Natural killer cell (primary cell): ENCODE measurements around the gene PLCXD3. TPM values are rescaled to one million over a fixed set of nuclear protein-coding genes. Genes with fewer than 3 reads are reported as not detected.

Source experiments
- ATAC-seq, 3 donors: fragments of 150-1000 bp in 2 of 3; fragments of 200-7000 bp in 1 of 3; cut with Tn5 transposase; 1 replicate in 1 of 3; 2 replicates in 2 of 3; pipeline ENCODE4 v1.10.0; 2021; ENCODE audit warnings: mild to moderate bottlenecking in 2 of 3, moderate library complexity in 2 of 3
- DNase-seq, 2 donors: peaks; one replicate each; pipeline versions ENCODE4 v3.0.0 to v3.0.0-alpha.2; 2013 to 2021; ENCODE audit warnings: mixed read lengths in 1 of 2
- H3K27ac ChIP-seq: one replicate; pipeline ENCODE4 v1.5.1; 2013; ENCODE audit warnings: mild to moderate bottlenecking, low read length
- H3K27me3 ChIP-seq: one replicate; pipeline ENCODE4 v1.6.1; 2013; ENCODE audit warnings: low read length; ENCODE audit not compliant: control insufficient read depth, insufficient read depth
- H3K36me3 ChIP-seq: one replicate; pipeline ENCODE4 v1.6.1; 2013; ENCODE audit warnings: low read length; ENCODE audit not compliant: control insufficient read depth, insufficient read depth
- H3K4me1 ChIP-seq: one replicate; pipeline ENCODE4 v1.6.1; 2013; ENCODE audit warnings: low read length; ENCODE audit not compliant: control insufficient read depth, insufficient read depth
- H3K4me3 ChIP-seq: one replicate; pipeline ENCODE4 v1.5.1; 2013; ENCODE audit warnings: low read length
- H3K9me3 ChIP-seq: one replicate; pipeline ENCODE4 v1.6.1; 2013; ENCODE audit warnings: low read length; ENCODE audit not compliant: control insufficient read depth, insufficient read depth
- H3K27ac Mint-ChIP-seq, 2 donors: one replicate each; pipeline ENCODE4 v1.8.0; 2022; ENCODE audit warnings: mild to moderate bottlenecking in 2 of 2, mixed read lengths in 2 of 2, moderate library complexity in 1 of 2
- H3K27me3 Mint-ChIP-seq, 2 donors: one replicate each; pipeline ENCODE4 v1.8.0; 2022; ENCODE audit warnings: low read depth in 2 of 2, mixed read lengths in 2 of 2
- H3K36me3 Mint-ChIP-seq: one replicate; pipeline ENCODE4 v1.8.0; 2022; ENCODE audit warnings: mixed read lengths
- H3K4me1 Mint-ChIP-seq, 2 donors: one replicate each; pipeline ENCODE4 v1.8.0; 2022; ENCODE audit warnings: mixed read lengths in 2 of 2
- H3K4me3 Mint-ChIP-seq: one replicate; pipeline ENCODE4 v1.8.0; 2022; ENCODE audit warnings: mild to moderate bottlenecking, moderate library complexity, mixed read lengths
- H3K9me3 Mint-ChIP-seq, 2 donors: one replicate each; pipeline ENCODE4 v1.8.0; 2022; ENCODE audit warnings: mixed read lengths in 2 of 2
- WGBS: methylation state at CpG from one replicate; pipeline ENCODE4 v1.1.7; 2013; ENCODE audit warnings: missing lambda C conversion rate; ENCODE audit not compliant: insufficient coverage; 5-methylcytosine and 5-hydroxymethylcytosine counted together
- intact Hi-C: fragments of 100-400 bp; cut with micrococcal nuclease; formaldehyde crosslinking; loops from one replicate; pipeline ENCODE4 v1.14.2; 2022
- total RNA-seq, 4 donors: library from RNA; stranded (reverse); fragments of 120-200 nt in 1 of 4; gene quantifications; one replicate each; pipeline versions ENCODE4 v1.2.3 to v1.2.4, GENCODE V29; 2013 to 2022
- TF ChIP-seq, protein P1 (sequence below): fragments of 200-600 bp; IDR thresholded peaks from one replicate; pipeline ENCODE4 v1.8.0; 2022; ENCODE audit warnings: antibody characterized with exemption

The PLCXD3 gene
- total RNA-seq, 3 donors from 2014 or later (not counting 1 experiment from before 2014, with no cell fraction given) = not detected

DNA sequence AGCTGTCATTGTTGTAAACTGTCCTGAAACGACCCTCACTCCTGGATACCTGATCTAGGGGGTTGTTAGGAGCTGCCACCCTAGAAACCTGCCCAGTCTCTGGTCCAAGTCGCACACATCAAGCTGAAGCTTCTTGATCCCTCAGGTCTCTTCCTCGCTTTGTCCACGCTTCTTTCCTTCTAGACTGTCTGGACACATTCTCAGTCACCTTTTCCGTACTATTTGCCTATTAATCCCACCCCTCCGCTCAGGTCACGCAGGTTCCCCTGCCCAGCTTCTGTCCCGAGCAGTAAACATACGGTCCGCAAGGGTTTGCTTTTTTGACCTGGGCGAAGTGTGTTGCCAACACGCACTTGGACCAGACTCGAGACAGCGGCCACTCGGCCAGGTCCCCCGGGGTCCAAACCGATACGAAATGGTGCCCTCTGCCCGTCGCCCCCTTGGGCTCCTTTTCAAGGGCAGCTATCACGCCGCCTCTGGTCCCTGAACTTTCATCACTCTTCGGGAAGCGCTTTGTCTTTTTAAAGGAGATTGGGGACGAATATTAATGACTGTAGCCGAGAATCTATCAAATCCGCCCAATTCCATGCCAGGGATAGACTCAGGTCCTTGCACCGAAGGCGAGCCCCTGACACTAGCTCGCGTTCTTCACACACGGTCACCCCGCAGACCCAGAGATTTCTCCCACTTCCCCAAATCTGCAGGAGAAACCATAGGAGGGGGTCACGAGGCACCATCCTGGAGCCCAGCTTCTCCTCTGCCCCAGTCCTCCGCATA is 814 bp downstream of the PLCXD3 start:
- peaks cover 6% of the 10 kb centered on the region for H3K27me3 ChIP-seq
- H3K4me1 Mint-ChIP-seq = no peaks in the 10 kb centered on the region
- no peak overlapping the region for H3K4me3 ChIP-seq
- DNase-seq = no peak
- H3K9me3 ChIP-seq = no peaks in the 10 kb centered on the region
- no peaks in the 10 kb centered on the region for H3K36me3 ChIP-seq
- H3K27ac Mint-ChIP-seq = no peak overlapping the region
- 27% methylated on average over 35 of the region's 35 CpGs for WGBS
- intact Hi-C loops = no loop called here
- TF ChIP-seq, protein P1, sequence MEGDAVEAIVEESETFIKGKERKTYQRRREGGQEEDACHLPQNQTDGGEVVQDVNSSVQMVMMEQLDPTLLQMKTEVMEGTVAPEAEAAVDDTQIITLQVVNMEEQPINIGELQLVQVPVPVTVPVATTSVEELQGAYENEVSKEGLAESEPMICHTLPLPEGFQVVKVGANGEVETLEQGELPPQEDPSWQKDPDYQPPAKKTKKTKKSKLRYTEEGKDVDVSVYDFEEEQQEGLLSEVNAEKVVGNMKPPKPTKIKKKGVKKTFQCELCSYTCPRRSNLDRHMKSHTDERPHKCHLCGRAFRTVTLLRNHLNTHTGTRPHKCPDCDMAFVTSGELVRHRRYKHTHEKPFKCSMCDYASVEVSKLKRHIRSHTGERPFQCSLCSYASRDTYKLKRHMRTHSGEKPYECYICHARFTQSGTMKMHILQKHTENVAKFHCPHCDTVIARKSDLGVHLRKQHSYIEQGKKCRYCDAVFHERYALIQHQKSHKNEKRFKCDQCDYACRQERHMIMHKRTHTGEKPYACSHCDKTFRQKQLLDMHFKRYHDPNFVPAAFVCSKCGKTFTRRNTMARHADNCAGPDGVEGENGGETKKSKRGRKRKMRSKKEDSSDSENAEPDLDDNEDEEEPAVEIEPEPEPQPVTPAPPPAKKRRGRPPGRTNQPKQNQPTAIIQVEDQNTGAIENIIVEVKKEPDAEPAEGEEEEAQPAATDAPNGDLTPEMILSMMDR = no peak
- H3K4me3 Mint-ChIP-seq = no peak overlapping the region
- H3K27ac ChIP-seq = no peak overlapping the region
- peaks cover 0 to 6% of the 10 kb centered on the region in 2 donors for H3K9me3 Mint-ChIP-seq
- no peaks in the 10 kb centered on the region for H3K4me1 ChIP-seq
- ATAC-seq = no peak
- H3K36me3 Mint-ChIP-seq = peaks cover 12% of the 10 kb centered on the region
- H3K27me3 Mint-ChIP-seq = peaks cover 18 to 19% of the 10 kb centered on the region in 2 donors

- Mint-ChIP-seq H3K27ac (no peak overlapping the region), H3K27me3 (peaks cover 18 to 19% of the 10 kb centered on the region in 2 donors), H3K9me3 (peaks cover 0 to 6% of the 10 kb centered on the region in 2 donors), H3K36me3 (peaks cover 12% of the 10 kb centered on the region), H3K4me3 (no peak overlapping the region), H3K4me1 (no peaks in the 10 kb centered on the region)
- Histone ChIP-seq H3K27ac (no peak overlapping the region), H3K4me3 (no peak overlapping the region), H3K27me3 (peaks cover 6% of the 10 kb centered on the region), H3K9me3 (no peaks in the 10 kb centered on the region), H3K36me3 (no peaks in the 10 kb centered on the region), H3K4me1 (no peaks in the 10 kb centered on the region)
- intact Hi-C loops = no loop called here
- WGBS = 54% methylated on average over 5 of the region's 5 CpGs
- DNase-seq (no peak), ATAC-seq (no peak)
- TF ChIP-seq, protein P1 = no peak
Measured at GRCh38 chr5:41508696-41509398, 1.6 kb downstream of the PLCXD3 start.

- Mint-ChIP-seq H3K36me3 (peaks cover 12% of the 10 kb centered on the region), H3K27me3 (peaks cover 18 to 19% of the 10 kb centered on the region in 2 donors), H3K9me3 (peaks cover 4 to 6% of the 10 kb centered on the region in 2 donors), H3K4me1 (no peaks in the 10 kb centered on the region), H3K4me3 (no peak overlapping the region), H3K27ac (no peak overlapping the region)
- intact Hi-C loops = no loop called here
- Histone ChIP-seq H3K9me3 (no peaks in the 10 kb centered on the region), H3K27ac (no peak overlapping the region), H3K4me1 (no peaks in the 10 kb centered on the region), H3K4me3 (no peak overlapping the region), H3K27me3 (peaks cover 6% of the 10 kb centered on the region), H3K36me3 (no peaks in the 10 kb centered on the region)
- TF ChIP-seq, protein P1 = no peak
- DNase-seq (no peak), ATAC-seq (no peak)
Measured at GRCh38 chr5:41508186-41508585, 2.2 kb downstream of the PLCXD3 start.
